Breast epithelium (tissue), 3 donors: ENCODE results near the gene PDK1.

ENCODE experiments used
- CTCF ChIP-seq, 3 donors: fragments of 450-650 bp; IDR thresholded peaks; one replicate each; pipeline ENCODE4 v1.5.1; 2016 to 2017; ENCODE audit warnings: antibody characterized with exemption in 3 of 3, mild to moderate bottlenecking in 3 of 3, moderate library complexity in 3 of 3
- POLR2A ChIP-seq: fragments of 450-650 bp; IDR thresholded peaks from one replicate; pipeline ENCODE4 v1.6.1; 2016; ENCODE audit warnings: antibody characterized with exemption, mild to moderate bottlenecking, moderate library complexity

DNA sequence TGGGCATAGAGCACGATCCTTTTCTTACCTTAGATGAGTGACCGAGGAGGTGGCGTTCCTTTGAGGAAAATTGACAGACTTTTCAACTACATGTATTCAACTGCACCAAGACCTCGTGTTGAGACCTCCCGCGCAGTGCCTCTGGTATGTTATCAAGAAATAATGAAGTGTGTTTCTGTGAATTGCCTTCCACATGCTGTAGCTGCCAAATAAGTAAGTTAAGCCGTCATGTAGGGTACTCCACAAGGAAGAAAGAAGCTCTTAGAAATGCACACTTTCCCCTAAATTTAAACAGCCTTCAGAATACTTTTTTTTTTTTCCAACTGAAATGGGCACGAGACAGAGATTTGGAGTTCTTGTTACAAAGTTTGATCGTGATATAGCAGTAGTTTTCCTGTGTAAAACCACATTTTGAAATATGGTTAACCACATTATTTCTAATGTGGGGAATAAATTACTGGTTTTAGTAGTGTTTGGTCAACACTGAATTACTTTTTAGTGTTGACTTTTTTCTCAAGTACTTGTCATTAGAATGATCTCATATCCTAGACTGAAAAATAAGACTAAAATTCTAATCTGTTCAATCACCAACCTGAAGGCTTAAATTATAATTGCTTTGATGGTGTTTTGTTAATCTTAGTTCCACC, 30.5 kb downstream of the PDK1 start:
- TF ChIP-seq POLR2A, result no peak
- no peak for TF ChIP-seq CTCF (IDR thresholded peaks at IDR 0.05)
